HL-60 (cell line): ENCODE data around the gene SAP30.

Experiments
- DNase-seq, 2 experiments: peaks; one replicate each; pipeline ENCODE4 v3.0.0-alpha.2; 2010 to 2020; ENCODE audit warnings: low read depth in 1 of 2, low spot score in 1 of 2
- H3K27ac ChIP-seq: fragments of 250-450 bp; sonication (Bioruptor Pico); replicated peaks from 2 replicates; pipeline ENCODE4 v1.5.1; 2020; ENCODE audit warnings: mild to moderate bottlenecking, moderate library complexity
- H3K27me3 ChIP-seq: fragments of 250-450 bp; sonication (Bioruptor Pico); 2 replicates; pipeline ENCODE4 v1.5.1; 2021; ENCODE audit warnings: mild to moderate bottlenecking, moderate library complexity; ENCODE audit not compliant: insufficient read depth, poor library complexity, severe bottlenecking
- H3K4me3 ChIP-seq: replicated peaks from 2 replicates; pipeline ENCODE4 v1.5.1; 2011; ENCODE audit warnings: mild to moderate bottlenecking, control low read depth, low read length; ENCODE audit not compliant: insufficient read depth
- CTCF ChIP-seq: IDR thresholded peaks from one replicate; pipeline ENCODE4 v1.5.1; 2011; ENCODE audit warnings: low read length, control low read depth, inconsistent platforms; ENCODE audit not compliant: insufficient read depth
- GABPA ChIP-seq: IDR thresholded peaks from 2 replicates; pipeline ENCODE4 v1.6.1; 2012; ENCODE audit warnings: low read depth
- POLR2AphosphoS5 ChIP-seq: IDR thresholded peaks from 2 replicates; pipeline ENCODE4 v1.6.1; 2012; ENCODE audit warnings: low read depth
- REST ChIP-seq: IDR thresholded peaks from 2 replicates; pipeline ENCODE4 v1.6.1; 2012; ENCODE audit warnings: low read depth; ENCODE audit not compliant: insufficient replicate concordance
- SPI1 ChIP-seq: IDR thresholded peaks from 2 replicates; pipeline ENCODE4 v1.6.1; 2012; ENCODE audit warnings: low read depth, mild to moderate bottlenecking, borderline replicate concordance

Gene SAP30

GRCh38 chr4:173347467-173347866 lies 23.3 kb upstream of the SAP30 start:
- DNase-seq, result no peak
- no peak overlapping the region for H3K27ac ChIP-seq
- H3K27me3 ChIP-seq, result no peaks in the 10 kb centered on the region
- H3K4me3 ChIP-seq, result no peak overlapping the region
- TF ChIP-seq REST (no peak), SPI1 (no peak), GABPA (no peak), CTCF (no peak), POLR2AphosphoS5 (no peak)

- no peak overlapping the region for H3K27ac ChIP-seq
- DNase-seq, result no peak
Measured at GRCh38 chr4:173357939-173358338, 12.8 kb upstream of the SAP30 start.

More at GRCh38 chr4:173357939-173358338, 12.8 kb upstream of the SAP30 start:
- no peak overlapping the region for H3K4me3 ChIP-seq
- H3K27me3 ChIP-seq, result no peaks in the 10 kb centered on the region
- TF ChIP-seq SPI1 (no peak), REST (no peak), GABPA (no peak), CTCF (no peak), POLR2AphosphoS5 (no peak)
